Measurements from ENCODE around the gene TP53TG5. TPM values are rescaled to one million over a fixed set of nuclear protein-coding genes. Genes with fewer than 3 reads are reported as not detected.

TP53TG5 gene
- polyA plus RNA-seq, result under 1 TPM in 2 of 4 donors, not detected in 2; 0.19 to 0.84 TPM
- long read RNA-seq, donor 1, result 0 reads
- long read RNA-seq, donor 2, result 0 reads
- long read RNA-seq, donor 3, partial matches to known transcripts, result 18 of 34 reads
- long read RNA-seq, donor 3, other reads (novel, unspliced or antisense), result 16 of 34 reads
- long read RNA-seq, donor 4, result 0 reads
- long read RNA-seq, donor 5, result 0 reads
- long read RNA-seq, donor 6, result 0 reads
- long read RNA-seq, donor 7, result 0 reads
- long read RNA-seq, donor 8, result 0 reads
- long read RNA-seq, donor 9, result 0 reads
- long read RNA-seq, donor 10, result 0 reads

DNA sequence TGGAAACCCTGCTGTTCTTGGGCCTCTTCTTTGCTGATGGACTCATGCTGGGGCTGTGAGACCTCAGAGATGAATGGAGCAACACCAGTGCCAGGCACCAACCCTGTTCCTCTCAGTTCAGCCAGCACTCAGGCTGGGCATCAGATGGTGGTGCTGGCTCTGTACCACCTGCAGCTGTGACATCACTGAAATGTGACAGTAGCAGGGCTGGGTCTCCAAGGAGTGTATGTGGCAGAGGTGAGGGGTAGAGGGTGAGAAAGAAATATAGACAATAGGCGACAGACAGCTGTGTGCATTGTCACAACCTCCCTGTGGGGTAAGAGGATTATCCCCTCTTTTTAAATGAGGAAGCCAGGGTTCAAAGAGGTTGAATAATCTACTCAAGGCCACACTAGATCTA lies at the start of gene TP53TG5:
TSS of gene TP53TG5 (minus strand) at position 135 of the 400 bp plus-strand sequence. CDS start at position 46, 89 bp downstream.
- peaks cover 0 to 4% (median 3%) of the 10 kb centered on the region in 3 donors for H3K36me3 ChIP-seq (ENCODE audit: control insufficient read depth in 3 of 3, insufficient read depth in 2 of 3, low read depth in 1 of 3, low read length in 3 of 3)
- peaks cover 0 to 14% (median 0%) of the 10 kb centered on the region in 3 donors for H3K4me1 ChIP-seq (ENCODE audit: control insufficient read depth in 3 of 3, insufficient read depth in 2 of 3, low read depth in 1 of 3, low read length in 2 of 3)
- H3K9me3 ChIP-seq (ENCODE audit: control insufficient read depth in 2 of 2, insufficient read depth in 1 of 2, low read depth in 1 of 2, low read length in 1 of 2), result no peaks in the 10 kb centered on the region
- H3K27me3 ChIP-seq (ENCODE audit: control insufficient read depth in 3 of 3, insufficient read depth in 3 of 3, low read length in 3 of 3), result no peaks in the 10 kb centered on the region
- H3K27ac ChIP-seq (ENCODE audit: low read depth in 1 of 3, low read length in 2 of 3), result no peak within 1 kb of the TSS
- FAIRE-seq (no peak), DNase-seq (no peak)
- no peak within 1 kb of the TSS for H3K4me3 ChIP-seq (ENCODE audit: low read depth in 1 of 3, low read length in 3 of 3)
- WGBS, 3 donors, result 85 to 89% (median 86%) methylated on average over 1 of the region's 1 CpG

- FAIRE-seq, result no peak
- Histone ChIP-seq H3K36me3 (ENCODE audit: control insufficient read depth in 3 of 3, insufficient read depth in 2 of 3, low read depth in 1 of 3, low read length in 3 of 3) (peaks cover 7 to 31% (median 7%) of the 10 kb centered on the region in 3 donors), H3K27ac (ENCODE audit: low read depth in 1 of 3, low read length in 2 of 3) (peak overlapping the region in 2 of 3 donors; percentile 2 to 49), H3K27me3 (ENCODE audit: control insufficient read depth in 3 of 3, insufficient read depth in 3 of 3, low read length in 3 of 3) (no peaks in the 10 kb centered on the region), H3K4me1 (ENCODE audit: control insufficient read depth in 3 of 3, insufficient read depth in 2 of 3, low read depth in 1 of 3, low read length in 2 of 3) (peaks cover 0 to 12% (median 4%) of the 10 kb centered on the region in 3 donors), H3K4me3 (ENCODE audit: low read depth in 1 of 3, low read length in 3 of 3) (no peak overlapping the region), H3K9me3 (ENCODE audit: control insufficient read depth in 2 of 2, insufficient read depth in 1 of 2, low read depth in 1 of 2, low read length in 1 of 2) (no peaks in the 10 kb centered on the region)
- peak; percentile 88 to 97 for DNase-seq
- 53 to 76% (median 71%) methylated on average over 14 of the region's 14 CpGs for WGBS, 3 donors
These were observed 49.4 kb upstream of the TP53TG5 start for GRCh38 chr20:45427236-45428149.

GRCh38 chr20:45426320-45427016 lies 48.3 kb upstream of the TP53TG5 start:
- H3K4me3 ChIP-seq (ENCODE audit: low read depth in 1 of 3, low read length in 3 of 3), result no peak overlapping the region
- no peaks in the 10 kb centered on the region for H3K27me3 ChIP-seq (ENCODE audit: control insufficient read depth in 3 of 3, insufficient read depth in 3 of 3, low read length in 3 of 3)
- FAIRE-seq, result no peak
- H3K4me1 ChIP-seq (ENCODE audit: control insufficient read depth in 3 of 3, insufficient read depth in 2 of 3, low read depth in 1 of 3, low read length in 2 of 3), result peaks cover 0 to 12% (median 4%) of the 10 kb centered on the region in 3 donors
- WGBS, 3 donors, result 70 to 80% (median 79%) methylated on average over 5 of the region's 5 CpGs
- no peaks in the 10 kb centered on the region for H3K9me3 ChIP-seq (ENCODE audit: control insufficient read depth in 2 of 2, insufficient read depth in 1 of 2, low read depth in 1 of 2, low read length in 1 of 2)
- H3K36me3 ChIP-seq (ENCODE audit: control insufficient read depth in 3 of 3, insufficient read depth in 2 of 3, low read depth in 1 of 3, low read length in 3 of 3), result peaks cover 10 to 32% (median 11%) of the 10 kb centered on the region in 3 donors
- DNase-seq, result no peak
- peak overlapping the region in 2 of 3 donors; percentile 61 to 80 for H3K27ac ChIP-seq (ENCODE audit: low read depth in 1 of 3, low read length in 2 of 3)

GRCh38 chr20:45425561-45425960 lies 47.4 kb upstream of the TP53TG5 start:
- no peak for DNase-seq
- no peaks in the 10 kb centered on the region for H3K9me3 ChIP-seq (ENCODE audit: control insufficient read depth in 2 of 2, insufficient read depth in 1 of 2, low read depth in 1 of 2, low read length in 1 of 2)
- peaks cover 0 to 12% (median 4%) of the 10 kb centered on the region in 3 donors for H3K4me1 ChIP-seq (ENCODE audit: control insufficient read depth in 3 of 3, insufficient read depth in 2 of 3, low read depth in 1 of 3, low read length in 2 of 3)
- WGBS, 3 donors, result 92 to 95% (median 93%) methylated on average over 17 of the region's 17 CpGs
- no peaks in the 10 kb centered on the region for H3K27me3 ChIP-seq (ENCODE audit: control insufficient read depth in 3 of 3, insufficient read depth in 3 of 3, low read length in 3 of 3)
- no peak overlapping the region for H3K4me3 ChIP-seq (ENCODE audit: low read depth in 1 of 3, low read length in 3 of 3)
- no peak overlapping the region for H3K27ac ChIP-seq (ENCODE audit: low read depth in 1 of 3, low read length in 2 of 3)
- no peak for FAIRE-seq
- peaks cover 11 to 40% (median 13%) of the 10 kb centered on the region in 3 donors for H3K36me3 ChIP-seq (ENCODE audit: control insufficient read depth in 3 of 3, insufficient read depth in 2 of 3, low read depth in 1 of 3, low read length in 3 of 3)

DNA sequence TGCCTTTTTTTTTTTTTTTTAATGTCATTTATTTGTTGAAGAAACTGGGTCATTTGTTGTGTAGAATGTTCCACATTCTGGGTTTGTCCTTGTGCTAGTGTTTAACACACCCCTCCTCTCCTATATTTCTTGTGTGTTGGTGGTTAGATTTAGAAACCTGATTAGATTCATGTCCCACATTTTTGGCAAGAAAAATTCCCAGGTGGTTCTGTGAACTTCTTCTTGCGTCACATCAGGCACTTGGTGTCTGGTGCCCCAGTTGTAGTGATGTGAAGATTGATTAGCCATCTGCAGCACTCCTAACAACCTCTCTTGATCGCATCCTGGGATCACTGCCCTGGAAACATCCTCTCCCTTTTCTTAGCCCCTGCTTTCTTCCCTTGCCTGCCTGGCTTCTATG lies 45.6 kb upstream of the TP53TG5 start:
- DNase-seq (no peak), FAIRE-seq (no peak)
- Histone ChIP-seq H3K4me1 (ENCODE audit: control insufficient read depth in 3 of 3, insufficient read depth in 2 of 3, low read depth in 1 of 3, low read length in 2 of 3) (peaks cover 0 to 12% (median 4%) of the 10 kb centered on the region in 3 donors), H3K27me3 (ENCODE audit: control insufficient read depth in 3 of 3, insufficient read depth in 3 of 3, low read length in 3 of 3) (no peaks in the 10 kb centered on the region), H3K36me3 (ENCODE audit: control insufficient read depth in 3 of 3, insufficient read depth in 2 of 3, low read depth in 1 of 3, low read length in 3 of 3) (peaks cover 11 to 58% (median 21%) of the 10 kb centered on the region in 3 donors), H3K9me3 (ENCODE audit: control insufficient read depth in 2 of 2, insufficient read depth in 1 of 2, low read depth in 1 of 2, low read length in 1 of 2) (no peaks in the 10 kb centered on the region), H3K27ac (ENCODE audit: low read depth in 1 of 3, low read length in 2 of 3) (no peak overlapping the region), H3K4me3 (ENCODE audit: low read depth in 1 of 3, low read length in 3 of 3) (no peak overlapping the region)
- 95 to 100% (median 98%) methylated on average over 2 of the region's 2 CpGs for WGBS, 3 donors

DNA sequence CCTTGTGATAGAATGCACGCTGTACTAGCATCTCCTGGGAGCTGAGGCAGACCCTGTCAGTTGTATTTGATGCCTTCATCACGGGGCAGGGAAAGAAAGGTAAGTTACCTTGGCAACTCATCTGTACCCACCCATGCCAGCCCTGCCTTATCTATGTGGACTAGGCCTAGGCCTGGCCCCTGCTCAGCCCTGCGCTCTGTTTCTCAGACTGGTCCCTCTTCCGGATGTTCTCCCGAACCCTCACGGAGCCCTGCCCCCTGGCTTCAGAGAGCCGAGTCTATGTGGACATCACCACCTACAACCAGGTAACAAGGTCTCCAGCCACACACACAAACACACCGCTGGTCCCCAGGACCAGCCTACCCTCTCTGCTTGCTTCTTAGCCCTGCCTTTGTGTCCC lies 42.0 kb upstream of the TP53TG5 start:
- DNase-seq, result no peak
- WGBS, 3 donors, result 89 to 94% (median 91%) methylated on average over 8 of the region's 8 CpGs

GRCh38 chr20:45419188-45420091 lies 41.3 kb upstream of the TP53TG5 start:
- H3K36me3 ChIP-seq (ENCODE audit: control insufficient read depth in 3 of 3, insufficient read depth in 2 of 3, low read depth in 1 of 3, low read length in 3 of 3), result peaks cover 10 to 48% (median 18%) of the 10 kb centered on the region in 3 donors

More for the DNA sequence above, 42.0 kb upstream of the TP53TG5 start:
- H3K27me3 ChIP-seq (ENCODE audit: control insufficient read depth in 3 of 3, insufficient read depth in 3 of 3, low read length in 3 of 3), result no peaks in the 10 kb centered on the region
- H3K4me3 ChIP-seq (ENCODE audit: low read depth in 1 of 3, low read length in 3 of 3), result no peak overlapping the region
- peaks cover 11 to 51% (median 21%) of the 10 kb centered on the region in 3 donors for H3K36me3 ChIP-seq (ENCODE audit: control insufficient read depth in 3 of 3, insufficient read depth in 2 of 3, low read depth in 1 of 3, low read length in 3 of 3)
- peak overlapping the region in 2 of 3 donors; percentile 26 to 38 for H3K27ac ChIP-seq (ENCODE audit: low read depth in 1 of 3, low read length in 2 of 3)
- H3K9me3 ChIP-seq (ENCODE audit: control insufficient read depth in 2 of 2, insufficient read depth in 1 of 2, low read depth in 1 of 2, low read length in 1 of 2), result no peaks in the 10 kb centered on the region
- no peak for FAIRE-seq
- peaks cover 2 to 5% (median 3%) of the 10 kb centered on the region in 3 donors for H3K4me1 ChIP-seq (ENCODE audit: control insufficient read depth in 3 of 3, insufficient read depth in 2 of 3, low read depth in 1 of 3, low read length in 2 of 3)

More at GRCh38 chr20:45419188-45420091, 41.3 kb upstream of the TP53TG5 start:
- H3K27ac ChIP-seq (ENCODE audit: low read depth in 1 of 3, low read length in 2 of 3), result peak overlapping the region in 2 of 3 donors; percentile 65 to 72
- no peaks in the 10 kb centered on the region for H3K9me3 ChIP-seq (ENCODE audit: control insufficient read depth in 2 of 2, insufficient read depth in 1 of 2, low read depth in 1 of 2, low read length in 1 of 2)
- H3K4me1 ChIP-seq (ENCODE audit: control insufficient read depth in 3 of 3, insufficient read depth in 2 of 3, low read depth in 1 of 3, low read length in 2 of 3), result peaks cover 2 to 5% (median 3%) of the 10 kb centered on the region in 3 donors
- peak; percentile 59 to 78 for DNase-seq
- FAIRE-seq, result no peak
- H3K27me3 ChIP-seq (ENCODE audit: control insufficient read depth in 3 of 3, insufficient read depth in 3 of 3, low read length in 3 of 3), result no peaks in the 10 kb centered on the region
- 33 to 63% (median 44%) methylated on average over 17 of the region's 17 CpGs for WGBS, 3 donors
- no peak overlapping the region for H3K4me3 ChIP-seq (ENCODE audit: low read depth in 1 of 3, low read length in 3 of 3)
